Cardiac muscle cell (in vitro differentiated cells and primary cell): ENCODE data around the gene WNT10A. TPM values are rescaled to one million over a fixed set of nuclear protein-coding genes. Genes with fewer than 3 reads are reported as not detected.
"Not testable (repeated sequence)": the region's sequence is repeated elsewhere in the genome, so short reads cannot be mapped to it uniquely, and the experiment has no call there.

Experiments
- DNase-seq, 2 donors: peaks; one replicate each; pipeline versions ENCODE4 v3.0.0 to v3.0.0-alpha.2; 2010 to 2017; ENCODE audit warnings: low read depth in 1 of 2, low spot score in 1 of 2
- H3K27ac ChIP-seq: fragments of 200-600 bp; sonication (generic); 2 replicates; pipeline ENCODE4 v1.5.1; 2016
- H3K27me3 ChIP-seq: fragments of 200-600 bp; sonication (generic); 2 replicates; pipeline ENCODE4 v1.6.0; 2016; ENCODE audit warnings: control low read depth
- H3K36me3 ChIP-seq: fragments of 200-600 bp; sonication (generic); 2 replicates; pipeline ENCODE4 v1.5.1; 2016; ENCODE audit warnings: control low read depth
- H3K4me1 ChIP-seq: fragments of 200-600 bp; sonication (generic); 2 replicates; pipeline ENCODE4 v1.8.1; 2017; ENCODE audit warnings: low read depth, mild to moderate bottlenecking, mixed run types
- H3K4me3 ChIP-seq: fragments of 200-600 bp; sonication (generic); 2 replicates; pipeline ENCODE4 v1.5.1; 2016; ENCODE audit warnings: mild to moderate bottlenecking
- H3K9me3 ChIP-seq: fragments of 200-600 bp; sonication (generic); 2 replicates; pipeline ENCODE4 v1.5.1; 2017; ENCODE audit warnings: low read depth, mild to moderate bottlenecking, control low read depth
- CTCF ChIP-seq: IDR thresholded peaks from 2 replicates; pipeline ENCODE4 v1.5.1; 2012; ENCODE audit warnings: low read depth, mild to moderate bottlenecking, low read length
- polyA plus RNA-seq: library from polyadenylated mRNA; unstranded; fragments of >200 nt; fragmentation: Nextera tagmentation; extraction: Ambion mirVana; gene quantifications from 2 replicates; pipeline ENCODE4 v1.2.1, GENCODE V29; 2016
- total RNA-seq: library from RNA; depleted of rRNA; stranded (reverse); fragments of >200 nt; gene quantifications from 2 replicates; pipeline ENCODE4 v1.2.3, GENCODE V29; 2016

The WNT10A gene
- total and polyA plus RNA-seq, 2 experiments from 2014 or later, result not detected

- no peak overlapping the region for H3K4me3 ChIP-seq
- H3K9me3 ChIP-seq, result no peaks in the 10 kb centered on the region
- no peak for TF ChIP-seq CTCF
- no peak for DNase-seq
- H3K4me1 ChIP-seq, result no peaks in the 10 kb centered on the region
- H3K36me3 ChIP-seq, result no peaks in the 10 kb centered on the region
- H3K27ac ChIP-seq, result no peak overlapping the region
- H3K27me3 ChIP-seq, result no peaks in the 10 kb centered on the region
Observed at GRCh38 chr2:218927422-218927821, 46.8 kb downstream of the WNT10A start.

DNA sequence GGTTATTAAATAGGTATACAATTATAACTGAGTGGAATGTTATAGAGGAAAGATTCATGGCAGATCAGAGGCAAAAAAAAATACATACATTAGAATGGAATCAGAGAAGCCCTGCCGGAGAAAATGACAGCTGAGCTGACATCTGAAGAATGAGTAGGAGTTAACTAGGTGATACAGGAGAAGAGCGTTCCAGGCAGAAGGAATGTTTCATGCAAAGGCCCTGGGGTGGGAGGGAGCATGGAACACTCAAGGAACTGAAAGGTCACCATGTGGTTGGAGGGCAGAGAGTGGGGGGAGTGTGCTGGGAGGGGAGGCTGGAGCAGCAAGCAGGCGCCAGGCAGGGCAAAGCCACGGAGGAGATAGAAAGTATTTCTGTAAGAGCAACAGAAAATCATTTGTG, 47.2 kb downstream of the WNT10A start:
- no peak overlapping the region for H3K4me3 ChIP-seq
- H3K9me3 ChIP-seq, result no peaks in the 10 kb centered on the region
- H3K4me1 ChIP-seq, result no peaks in the 10 kb centered on the region
- H3K27ac ChIP-seq, result no peak overlapping the region
- DNase-seq, result no peak
- H3K36me3 ChIP-seq, result no peaks in the 10 kb centered on the region
- no peak for TF ChIP-seq CTCF
- H3K27me3 ChIP-seq, result no peaks in the 10 kb centered on the region

DNA sequence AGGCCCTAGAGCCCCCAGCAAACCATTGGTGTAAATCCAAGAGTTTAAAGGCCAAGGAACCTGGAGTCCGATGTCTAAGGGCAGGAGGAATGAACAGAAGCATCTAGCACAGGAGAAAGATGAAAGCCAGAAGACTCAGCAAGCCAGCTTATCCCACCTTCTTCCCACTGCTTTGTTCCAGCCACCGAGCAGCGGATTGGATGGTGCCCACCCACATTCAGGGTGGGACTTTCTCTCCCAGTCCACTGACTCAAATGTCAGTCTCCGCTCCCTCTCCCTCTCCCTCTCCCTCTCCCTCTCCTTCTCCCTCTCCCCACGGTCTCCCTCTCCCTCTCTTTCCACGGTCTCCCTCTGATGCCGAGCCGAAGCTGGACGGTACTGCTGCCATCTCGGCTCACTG, 49.8 kb downstream of the WNT10A start:
- not testable (repeated sequence) for H3K9me3 ChIP-seq, H3K4me3 ChIP-seq, DNase-seq, H3K27me3 ChIP-seq, H3K4me1 ChIP-seq, H3K27ac ChIP-seq, H3K36me3 ChIP-seq

DNA sequence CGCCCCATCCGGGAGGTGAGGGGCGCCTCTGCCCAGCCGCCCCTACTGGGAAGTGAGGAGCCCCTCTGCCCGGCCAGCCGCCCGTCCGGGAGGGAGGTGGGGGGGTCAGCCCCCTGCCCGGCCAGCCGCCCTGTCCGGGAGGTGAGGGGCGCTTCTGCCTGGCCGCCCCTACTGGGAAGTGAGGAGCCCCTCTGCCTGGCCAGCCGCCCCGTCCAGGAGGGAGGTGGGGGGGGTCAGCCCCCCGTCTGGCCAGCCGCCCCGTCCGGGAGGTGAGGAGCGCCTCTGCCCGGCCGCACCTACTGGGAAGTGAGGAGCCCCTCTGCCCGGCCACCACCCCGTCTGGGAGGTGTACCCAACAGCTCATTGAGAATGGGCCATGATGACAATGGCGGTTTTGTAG, 51.1 kb downstream of the WNT10A start:
- DNase-seq, H3K9me3 ChIP-seq, H3K27ac ChIP-seq, H3K4me3 ChIP-seq, H3K4me1 ChIP-seq, H3K36me3 ChIP-seq: not testable (repeated sequence)
- peaks cover 19% of the 10 kb centered on the region for H3K27me3 ChIP-seq

Other genes with a start within 250 kb of the WNT10A start
- 14.8 and 29.4 TPM in 2 replicates for gene ZNF142, start 221.2 kb upstream of the WNT10A start, total RNA-seq
- 7.6 and 13.3 TPM in 2 replicates for gene ZNF142, start 221.2 kb upstream of the WNT10A start, polyA plus RNA-seq
- gene BCS1L, start 221.2 kb upstream of the WNT10A start, total RNA-seq, result 28.6 and 41.2 TPM in 2 replicates
- 63.3 and 67.0 TPM in 2 replicates for gene BCS1L, start 221.2 kb upstream of the WNT10A start, polyA plus RNA-seq
- gene RNF25, start 208.8 kb upstream of the WNT10A start, total RNA-seq, result 31.3 and 31.4 TPM in 2 replicates
- 41.1 and 46.9 TPM in 2 replicates for gene RNF25, start 208.8 kb upstream of the WNT10A start, polyA plus RNA-seq
- gene STK36, start 208.8 kb upstream of the WNT10A start, total RNA-seq, result 35.7 and 56.2 TPM in 2 replicates
- gene STK36, start 208.8 kb upstream of the WNT10A start, polyA plus RNA-seq, result 53.6 and 63.5 TPM in 2 replicates
- 21.0 and 36.0 TPM in 2 replicates for gene TTLL4, start 170.0 kb upstream of the WNT10A start, total RNA-seq
- gene TTLL4, start 170.0 kb upstream of the WNT10A start, polyA plus RNA-seq, result 27.9 and 37.0 TPM in 2 replicates
- 63.1 and 106 TPM in 2 replicates for gene CYP27A1, start 98.7 kb upstream of the WNT10A start, total RNA-seq
- 70.6 and 125 TPM in 2 replicates for gene CYP27A1, start 98.7 kb upstream of the WNT10A start, polyA plus RNA-seq
- gene PRKAG3, start 49.0 kb upstream of the WNT10A start, total RNA-seq, result not detected in 2 replicates
- gene PRKAG3, start 49.0 kb upstream of the WNT10A start, polyA plus RNA-seq, result 0.12 and 0.17 TPM in 2 replicates
- gene WNT6, start 21.0 kb upstream of the WNT10A start, total RNA-seq, result not detected in 2 replicates
- 0.49 TPM in 1 of 2 replicates, not detected in the other for gene WNT6, start 21.0 kb upstream of the WNT10A start, polyA plus RNA-seq
- gene CDK5R2, start 78.8 kb downstream of the WNT10A start, total RNA-seq, result 0.06 TPM in 1 of 2 replicates, not detected in the other
- gene CDK5R2, start 78.8 kb downstream of the WNT10A start, polyA plus RNA-seq, result 0.22 and 0.24 TPM in 2 replicates
- not detected in 2 replicates for gene FEV, start 104.3 kb downstream of the WNT10A start, total RNA-seq
- gene FEV, start 104.3 kb downstream of the WNT10A start, polyA plus RNA-seq, result not detected in 2 replicates
- gene CRYBA2, start 112.6 kb downstream of the WNT10A start, total RNA-seq, result not detected in 2 replicates
- gene CRYBA2, start 112.6 kb downstream of the WNT10A start, polyA plus RNA-seq, result not detected in 2 replicates
- 0.07 and 2.2 TPM in 2 replicates for gene CFAP65, start 160.7 kb downstream of the WNT10A start, total RNA-seq
- 0.12 and 0.45 TPM in 2 replicates for gene CFAP65, start 160.7 kb downstream of the WNT10A start, polyA plus RNA-seq
- gene IHH, start 180.1 kb downstream of the WNT10A start, total RNA-seq, result not detected in 2 replicates
- gene IHH, start 180.1 kb downstream of the WNT10A start, polyA plus RNA-seq, result not detected in 2 replicates